ENCODE data around the gene MCTP1. TPM values are rescaled to one million over a fixed set of nuclear protein-coding genes. Genes with fewer than 3 reads are reported as not detected.

The MCTP1 gene
- total RNA-seq, 4 donors from 2014 or later = 3.3 to 31.4 (median 13.4) TPM

GRCh38 chr5:94742852-94743251, 542.0 kb downstream of the MCTP1 start:
- Histone ChIP-seq H3K36me3 (no peaks in the 10 kb centered on the region), H3K27ac (no peak overlapping the region), H3K9me3 (no peaks in the 10 kb centered on the region), H3K4me3 (no peak overlapping the region), H3K4me1 (no peaks in the 10 kb centered on the region), H3K27me3 (no peaks in the 10 kb centered on the region)
- in situ Hi-C loops (cut with MboI; ENCODE audit: low pct_ligation_motif_present in 1 of 4, low pct_unique_long_range_greater_than_20kb in 1 of 4, low sequenced_read_pairs in 3 of 4) = no loop called here
- intact Hi-C loops (cut with DNase I; ENCODE audit: low total_unique reads) = no loop called here
- no peak for TF ChIP-seq CTCF (IDR thresholded peaks at IDR 0.05)
- no peak for TF ChIP-seq EP300 (IDR thresholded peaks at IDR 0.05; ENCODE audit: low read depth)
- no peak for TF ChIP-seq POLR2A (IDR thresholded peaks at IDR 0.05)
- TF ChIP-seq POLR2AphosphoS5 (IDR thresholded peaks at IDR 0.05) = no peak
- no peak for DNase-seq
- 82 to 94% methylated on average over 4 of the region's 4 CpGs for WGBS, 2 donors (ENCODE audit: low coverage in 1 of 2)

- in situ Hi-C loops (cut with MboI; ENCODE audit: low pct_ligation_motif_present in 1 of 4, low pct_unique_long_range_greater_than_20kb in 1 of 4, low sequenced_read_pairs in 3 of 4) = no loop called here
- Histone ChIP-seq H3K27me3 (no peaks in the 10 kb centered on the region), H3K27ac (no peak overlapping the region), H3K4me3 (no peak overlapping the region), H3K4me1 (no peaks in the 10 kb centered on the region), H3K9me3 (no peaks in the 10 kb centered on the region), H3K36me3 (no peaks in the 10 kb centered on the region)
- DNase-seq = no peak
- intact Hi-C loops (cut with DNase I; ENCODE audit: low total_unique reads) = no loop called here
- WGBS, 2 donors (ENCODE audit: low coverage in 1 of 2) = 64 to 71% methylated on average over 2 of the region's 2 CpGs
- TF ChIP-seq CTCF (IDR thresholded peaks at IDR 0.05) (no peak), POLR2AphosphoS5 (IDR thresholded peaks at IDR 0.05) (no peak), EP300 (IDR thresholded peaks at IDR 0.05; ENCODE audit: low read depth) (no peak), POLR2A (IDR thresholded peaks at IDR 0.05) (no peak)
Observed at GRCh38 chr5:94740286-94740685, 544.6 kb downstream of the MCTP1 start.

GRCh38 chr5:94736498-94736897, 548.4 kb downstream of the MCTP1 start:
- intact Hi-C loops (cut with DNase I; ENCODE audit: low total_unique reads) = no loop called here

GRCh38 chr5:94731471-94731870, 553.4 kb downstream of the MCTP1 start:
- no peak overlapping the region for H3K27ac ChIP-seq
- no peaks in the 10 kb centered on the region for H3K27me3 ChIP-seq
- 23 to 27% methylated on average over 1 of the region's 1 CpG for WGBS, 2 donors (ENCODE audit: low coverage in 1 of 2)
- H3K36me3 ChIP-seq = no peaks in the 10 kb centered on the region
- in situ Hi-C loops (cut with MboI; ENCODE audit: low pct_ligation_motif_present in 1 of 4, low pct_unique_long_range_greater_than_20kb in 1 of 4, low sequenced_read_pairs in 3 of 4) (no loop called here), intact Hi-C loops (cut with DNase I; ENCODE audit: low total_unique reads) (no loop called here)
- no peaks in the 10 kb centered on the region for H3K9me3 ChIP-seq
- no peak overlapping the region for H3K4me3 ChIP-seq
- DNase-seq = no peak
- H3K4me1 ChIP-seq = no peaks in the 10 kb centered on the region
- no peak for TF ChIP-seq POLR2AphosphoS5 (IDR thresholded peaks at IDR 0.05)
- no peak for TF ChIP-seq EP300 (IDR thresholded peaks at IDR 0.05; ENCODE audit: low read depth)
- TF ChIP-seq CTCF (IDR thresholded peaks at IDR 0.05) = no peak
- no peak for TF ChIP-seq POLR2A (IDR thresholded peaks at IDR 0.05)

More at GRCh38 chr5:94736498-94736897, 548.4 kb downstream of the MCTP1 start:
- in situ Hi-C loops (cut with MboI; ENCODE audit: low pct_ligation_motif_present in 1 of 4, low pct_unique_long_range_greater_than_20kb in 1 of 4, low sequenced_read_pairs in 3 of 4) = no loop called here
- Histone ChIP-seq H3K9me3 (no peaks in the 10 kb centered on the region), H3K36me3 (no peaks in the 10 kb centered on the region), H3K4me3 (no peak overlapping the region), H3K4me1 (no peaks in the 10 kb centered on the region), H3K27ac (no peak overlapping the region), H3K27me3 (no peaks in the 10 kb centered on the region)
- no peak for DNase-seq
- WGBS, 2 donors (ENCODE audit: low coverage in 1 of 2) = 82 to 86% methylated on average over 1 of the region's 1 CpG
- TF ChIP-seq EP300 (IDR thresholded peaks at IDR 0.05; ENCODE audit: low read depth) = no peak
- TF ChIP-seq POLR2A (IDR thresholded peaks at IDR 0.05) = no peak
- no peak for TF ChIP-seq CTCF (IDR thresholded peaks at IDR 0.05)
- no peak for TF ChIP-seq POLR2AphosphoS5 (IDR thresholded peaks at IDR 0.05)

Data from transverse colon (tissue), 4 donors.